Panc1 (cell line): Measurements from ENCODE around the gene KBTBD12. TPM values are rescaled to one million over a fixed set of nuclear protein-coding genes. Genes with fewer than 3 reads are reported as not detected.

Source experiments
- ATAC-seq: fragments of 200-7000 bp; cut with Tn5 transposase; 2 replicates; pipeline ENCODE4 v1.9.1; 2020; ENCODE audit warnings: mild to moderate bottlenecking, moderate library complexity
- BruUV-seq: library from RNA; stranded (reverse); fragments of 400-500 nt; replicated peaks from 2 replicates; lab custom pipeline; 2021; lab: Mats Ljungman, UMichigan
- CTCF ChIA-PET: fragments of 300-600 bp; sonication (Branson Sonifier 250); formaldehyde crosslinking; loops from one replicate; lab custom pipeline; 2022; ENCODE audit warnings: antibody characterized with exemption; lab: Charles Lee
- POLR2A ChIA-PET: fragments of 300-600 bp; sonication (Branson Sonifier 250); formaldehyde crosslinking; loops from one replicate; lab custom pipeline; 2022; ENCODE audit warnings: antibody characterized with exemption; lab: Charles Lee
- DNase-seq: peaks from one replicate; pipeline ENCODE4 v3.0.0-alpha.2; 2010; ENCODE audit warnings: low read depth, low spot score
- H3K27ac ChIP-seq: 2 replicates; pipeline ENCODE4 v1.5.1; 2011; ENCODE audit warnings: mild to moderate bottlenecking, low read length, inconsistent platforms
- H3K27me3 ChIP-seq: fragments of 200-500 bp; sonication (Bioruptor generic); 2 replicates; pipeline ENCODE4 v1.6.0; 2014; ENCODE audit warnings: low read length, inconsistent platforms; ENCODE audit not compliant: control insufficient read depth, insufficient read depth
- H3K36me3 ChIP-seq: fragments of 200-500 bp; sonication (Bioruptor generic); 2 replicates; pipeline ENCODE4 v1.5.1; 2014; ENCODE audit warnings: inconsistent platforms, mild to moderate bottlenecking, low read length, moderate library complexity; ENCODE audit not compliant: control insufficient read depth, insufficient read depth
- H3K4me1 ChIP-seq: 2 replicates; pipeline ENCODE4 v1.5.1; 2011; ENCODE audit warnings: inconsistent platforms, mild to moderate bottlenecking, low read length, moderate library complexity; ENCODE audit not compliant: control insufficient read depth, insufficient read depth
- H3K4me3 ChIP-seq, 2 experiments: 2 replicates each; pipeline ENCODE4 v1.5.1; 2011 to 2012; ENCODE audit warnings: low read depth in 2 of 2, low read length in 2 of 2, mild to moderate bottlenecking in 2 of 2, inconsistent platforms in 1 of 2, moderate library complexity in 1 of 2
- H3K9me3 ChIP-seq: fragments of 200-500 bp; sonication (Bioruptor generic); 2 replicates; pipeline ENCODE4 v1.5.1; 2014; ENCODE audit warnings: low read depth, mild to moderate bottlenecking, inconsistent platforms, low read length, moderate library complexity; ENCODE audit not compliant: control insufficient read depth, insufficient read depth
- POLR2AphosphoS5 ChIP-seq: IDR thresholded peaks from 2 replicates; pipeline ENCODE4 v1.6.1; 2012; ENCODE audit warnings: mild to moderate bottlenecking, low read depth, low read length, moderate library complexity
- SIN3A ChIP-seq: IDR thresholded peaks from 2 replicates; pipeline ENCODE4 v1.6.1; 2012; ENCODE audit warnings: low read depth, mild to moderate bottlenecking, low read length, moderate library complexity, borderline replicate concordance; ENCODE audit not compliant: insufficient read depth
- TCF7L2 ChIP-seq: IDR thresholded peaks from 2 replicates; pipeline ENCODE4 v1.6.1; 2011; ENCODE audit warnings: mild to moderate bottlenecking, low read depth, low read length, inconsistent platforms
- in situ Hi-C: cut with HindIII; loops from 2 replicates; pipeline ENCODE4 v1.10.0; 2016; ENCODE audit warnings: low sequenced_read_pairs, low pct_unique_long_range_greater_than_20kb
- intact Hi-C: fragments of 100-400 bp; cut with micrococcal nuclease; formaldehyde crosslinking; loops from one replicate; pipeline ENCODE4 v1.10.0; 2022; ENCODE audit not compliant: unreplicated experiment
- total RNA-seq: library from RNA; stranded (reverse); gene quantifications from one replicate; pipeline ENCODE4 v1.2.1, GENCODE V29; 2021; ENCODE audit not compliant: unreplicated experiment
- TF ChIP-seq, protein P1 (sequence below): fragments of 450-650 bp; IDR thresholded peaks from 2 replicates; pipeline ENCODE4 v1.5.1; 2017; ENCODE audit warnings: mild to moderate bottlenecking
- TF ChIP-seq, protein P2 (sequence below), 2 experiments: IDR thresholded peaks; 2 replicates each; pipeline ENCODE4 v1.6.1; 2011 to 2012; ENCODE audit warnings: low read depth in 2 of 2, control low read depth in 1 of 2, low read length in 1 of 2, mild to moderate bottlenecking in 1 of 2, moderate library complexity in 1 of 2; ENCODE audit not compliant: insufficient read depth in 1 of 2

Gene KBTBD12
- total RNA-seq, 1 experiment from 2014 or later: 0.28 TPM

DNA sequence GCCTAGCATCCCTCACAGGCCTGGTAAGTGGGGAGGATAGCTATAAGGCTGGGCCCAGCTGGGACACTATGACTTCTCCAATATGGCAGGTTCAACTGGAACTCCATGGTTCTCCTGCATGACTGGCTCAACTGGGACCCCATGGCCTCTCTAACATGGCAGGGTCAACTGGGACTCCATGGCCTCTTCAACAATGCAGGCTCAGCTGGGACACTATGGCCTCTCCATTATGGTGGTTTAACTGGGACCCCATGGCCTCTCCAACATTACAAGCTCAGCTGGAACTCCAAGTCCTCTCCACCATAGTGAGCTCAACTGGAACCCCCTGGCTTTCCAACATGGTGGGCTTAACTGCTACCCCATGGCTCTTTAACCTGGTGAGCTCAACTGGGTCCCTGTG is 79.0 kb downstream of the KBTBD12 start:
- Histone ChIP-seq H3K27me3 (no peaks in the 10 kb centered on the region), H3K4me1 (0 out of 2 replicates have a peak, but pooled peaks cover 3% of the 10 kb centered on the region), H3K27ac (no peak overlapping the region), H3K36me3 (no peaks in the 10 kb centered on the region), H3K4me3 (no peak overlapping the region), H3K9me3 (no peaks in the 10 kb centered on the region)
- TF ChIP-seq, protein P1, sequence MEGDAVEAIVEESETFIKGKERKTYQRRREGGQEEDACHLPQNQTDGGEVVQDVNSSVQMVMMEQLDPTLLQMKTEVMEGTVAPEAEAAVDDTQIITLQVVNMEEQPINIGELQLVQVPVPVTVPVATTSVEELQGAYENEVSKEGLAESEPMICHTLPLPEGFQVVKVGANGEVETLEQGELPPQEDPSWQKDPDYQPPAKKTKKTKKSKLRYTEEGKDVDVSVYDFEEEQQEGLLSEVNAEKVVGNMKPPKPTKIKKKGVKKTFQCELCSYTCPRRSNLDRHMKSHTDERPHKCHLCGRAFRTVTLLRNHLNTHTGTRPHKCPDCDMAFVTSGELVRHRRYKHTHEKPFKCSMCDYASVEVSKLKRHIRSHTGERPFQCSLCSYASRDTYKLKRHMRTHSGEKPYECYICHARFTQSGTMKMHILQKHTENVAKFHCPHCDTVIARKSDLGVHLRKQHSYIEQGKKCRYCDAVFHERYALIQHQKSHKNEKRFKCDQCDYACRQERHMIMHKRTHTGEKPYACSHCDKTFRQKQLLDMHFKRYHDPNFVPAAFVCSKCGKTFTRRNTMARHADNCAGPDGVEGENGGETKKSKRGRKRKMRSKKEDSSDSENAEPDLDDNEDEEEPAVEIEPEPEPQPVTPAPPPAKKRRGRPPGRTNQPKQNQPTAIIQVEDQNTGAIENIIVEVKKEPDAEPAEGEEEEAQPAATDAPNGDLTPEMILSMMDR: no peak
- TF ChIP-seq SIN3A (no peak), POLR2AphosphoS5 (no peak), TCF7L2 (no peak)
- DNase-seq (no peak), ATAC-seq (no peak)
- no TSS peak for BruUV-seq
- in situ Hi-C loops (no loop called here), intact Hi-C loops (no loop called here)
- ChIA-PET CTCF (no interaction called here), POLR2A (no interaction called here)

DNA sequence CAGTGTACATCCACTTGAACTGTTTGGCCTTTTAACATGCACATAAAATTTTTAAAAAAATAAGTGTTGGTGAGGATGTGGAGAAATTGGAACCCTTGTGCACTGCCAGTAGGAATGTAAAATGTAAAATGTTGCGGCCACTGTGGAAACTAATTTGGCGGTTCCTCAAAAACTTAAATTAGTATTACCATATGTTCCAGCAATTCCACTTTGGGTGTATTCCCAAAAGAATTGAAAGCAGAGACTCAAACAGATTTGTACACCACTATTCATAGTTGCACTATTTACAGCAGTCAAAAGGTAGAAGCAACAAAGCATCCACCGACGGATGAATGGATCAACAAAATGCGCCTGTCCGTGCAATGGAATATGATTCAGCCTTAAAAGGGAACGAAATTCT is 82.0 kb downstream of the KBTBD12 start:
- DNase-seq (no peak), ATAC-seq (no peak)
- H3K36me3 ChIP-seq: no peaks in the 10 kb centered on the region
- POLR2A ChIA-PET: no interaction called here
- TF ChIP-seq TCF7L2: no peak
- no peak for TF ChIP-seq SIN3A
- TF ChIP-seq POLR2AphosphoS5: no peak
- TF ChIP-seq, protein P2, sequence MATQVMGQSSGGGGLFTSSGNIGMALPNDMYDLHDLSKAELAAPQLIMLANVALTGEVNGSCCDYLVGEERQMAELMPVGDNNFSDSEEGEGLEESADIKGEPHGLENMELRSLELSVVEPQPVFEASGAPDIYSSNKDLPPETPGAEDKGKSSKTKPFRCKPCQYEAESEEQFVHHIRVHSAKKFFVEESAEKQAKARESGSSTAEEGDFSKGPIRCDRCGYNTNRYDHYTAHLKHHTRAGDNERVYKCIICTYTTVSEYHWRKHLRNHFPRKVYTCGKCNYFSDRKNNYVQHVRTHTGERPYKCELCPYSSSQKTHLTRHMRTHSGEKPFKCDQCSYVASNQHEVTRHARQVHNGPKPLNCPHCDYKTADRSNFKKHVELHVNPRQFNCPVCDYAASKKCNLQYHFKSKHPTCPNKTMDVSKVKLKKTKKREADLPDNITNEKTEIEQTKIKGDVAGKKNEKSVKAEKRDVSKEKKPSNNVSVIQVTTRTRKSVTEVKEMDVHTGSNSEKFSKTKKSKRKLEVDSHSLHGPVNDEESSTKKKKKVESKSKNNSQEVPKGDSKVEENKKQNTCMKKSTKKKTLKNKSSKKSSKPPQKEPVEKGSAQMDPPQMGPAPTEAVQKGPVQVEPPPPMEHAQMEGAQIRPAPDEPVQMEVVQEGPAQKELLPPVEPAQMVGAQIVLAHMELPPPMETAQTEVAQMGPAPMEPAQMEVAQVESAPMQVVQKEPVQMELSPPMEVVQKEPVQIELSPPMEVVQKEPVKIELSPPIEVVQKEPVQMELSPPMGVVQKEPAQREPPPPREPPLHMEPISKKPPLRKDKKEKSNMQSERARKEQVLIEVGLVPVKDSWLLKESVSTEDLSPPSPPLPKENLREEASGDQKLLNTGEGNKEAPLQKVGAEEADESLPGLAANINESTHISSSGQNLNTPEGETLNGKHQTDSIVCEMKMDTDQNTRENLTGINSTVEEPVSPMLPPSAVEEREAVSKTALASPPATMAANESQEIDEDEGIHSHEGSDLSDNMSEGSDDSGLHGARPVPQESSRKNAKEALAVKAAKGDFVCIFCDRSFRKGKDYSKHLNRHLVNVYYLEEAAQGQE (IDR thresholded peaks at IDR 0.05; ENCODE audit: insufficient read depth in 1 of 2, low read depth in 2 of 2, low read length in 1 of 2): no peak
- TF ChIP-seq, protein P1: no peak
- intact Hi-C loops (no loop called here), in situ Hi-C loops (no loop called here)
- H3K27ac ChIP-seq: no peak overlapping the region
- H3K27me3 ChIP-seq: peaks cover 2% of the 10 kb centered on the region; the same call in 1 of the 2 replicates
- no peak overlapping the region for H3K4me3 ChIP-seq
- H3K9me3 ChIP-seq: no peaks in the 10 kb centered on the region
- BruUV-seq: no TSS peak
- H3K4me1 ChIP-seq: no peaks in the 10 kb centered on the region
- CTCF ChIA-PET: interaction anchor here (0.8 kb wide), 1 partner anchor 306 kb away, joined by 3 read pairs; no protein-coding TSS in a partner anchor
